Fibroblast of lung (primary cell): ENCODE results near the gene TMEM150A. TPM values are rescaled to one million over a fixed set of nuclear protein-coding genes. Genes with fewer than 3 reads are reported as not detected.

ENCODE experiments used
- DNase-seq, 2 donors: peaks; one replicate each; pipeline versions ENCODE4 v3.0.0 to v3.0.0-alpha.2; 2010; ENCODE audit warnings: low read depth in 2 of 2
- H2AFZ ChIP-seq: 2 replicates; pipeline ENCODE4 v1.5.1; 2012; ENCODE audit warnings: low read length, control low read depth, inconsistent platforms
- H3K27ac ChIP-seq: 2 replicates; pipeline ENCODE4 v1.5.1; 2011; ENCODE audit warnings: low read length, control low read depth; ENCODE audit not compliant: insufficient read depth
- H3K27me3 ChIP-seq: 2 replicates; pipeline ENCODE4 v1.5.1; 2011; ENCODE audit warnings: mild to moderate bottlenecking, low read length; ENCODE audit not compliant: control insufficient read depth, insufficient read depth
- H3K36me3 ChIP-seq: 2 replicates; pipeline ENCODE4 v1.5.1; 2011; ENCODE audit warnings: low read length; ENCODE audit not compliant: control insufficient read depth, insufficient read depth
- H3K4me1 ChIP-seq: 2 replicates; pipeline ENCODE4 v1.5.1; 2011; ENCODE audit warnings: low read length; ENCODE audit not compliant: control insufficient read depth, insufficient read depth; ENCODE audit errors: extremely low read depth
- H3K4me2 ChIP-seq: 2 replicates; pipeline ENCODE4 v1.5.1; 2011; ENCODE audit warnings: low read length, control low read depth; ENCODE audit not compliant: insufficient read depth; ENCODE audit errors: extremely low read depth
- H3K4me3 ChIP-seq, 4 experiments: fragments of 200-600 bp in 1 of 4; sonication (generic) in 1 of 4; replicated peaks in 1 of 4; 2 replicates each; pipeline ENCODE4 v1.5.1; 2011 to 2016; ENCODE audit warnings: low read length in 4 of 4, low read depth in 3 of 4, mild to moderate bottlenecking in 3 of 4, control low read depth in 2 of 4, inconsistent platforms in 1 of 4, mixed read lengths in 1 of 4; ENCODE audit not compliant: insufficient read depth in 1 of 4; ENCODE audit errors: control extremely low read depth in 1 of 4
- H3K79me2 ChIP-seq: 2 replicates; pipeline ENCODE4 v1.5.1; 2012; ENCODE audit warnings: mild to moderate bottlenecking, low read length, inconsistent platforms; ENCODE audit not compliant: control insufficient read depth, insufficient read depth
- H3K9ac ChIP-seq: 2 replicates; pipeline ENCODE4 v1.5.1; 2011; ENCODE audit warnings: mild to moderate bottlenecking, low read length, control low read depth; ENCODE audit not compliant: insufficient read depth
- H3K9me3 ChIP-seq: 2 replicates; pipeline ENCODE4 v1.5.1; 2012; ENCODE audit warnings: low read depth, low read length; ENCODE audit not compliant: control insufficient read depth, insufficient read depth
- H4K20me1 ChIP-seq: 2 replicates; pipeline ENCODE4 v1.5.1; 2011; ENCODE audit warnings: low read length; ENCODE audit not compliant: control insufficient read depth, insufficient read depth; ENCODE audit errors: extremely low read depth
- CTCF ChIP-seq, 2 donors: IDR thresholded peaks in 1 of 2; conservative IDR thresholded peaks in 1 of 2; 1 replicate in 1 of 2; 2 replicates in 1 of 2; pipeline ENCODE4 v1.5.1; 2011 to 2012; ENCODE audit warnings: low read length in 2 of 2, control low read depth in 1 of 2, inconsistent platforms in 1 of 2, low read depth in 1 of 2, mild to moderate bottlenecking in 1 of 2
- EZH2 ChIP-seq: IDR thresholded peaks from 2 replicates; pipeline ENCODE4 v1.5.1; 2012; ENCODE audit warnings: low read length, control low read depth, mild to moderate bottlenecking; ENCODE audit errors: missing control alignments
- polyA plus RNA-seq, 2 donors: library from polyadenylated mRNA; depleted of rRNA in 1 of 2; stranded (reverse) in 1 of 2; unstranded in 1 of 2; fragments of >200 nt; gene quantifications; 2 replicates each; pipeline ENCODE4 v1.2.1, GENCODE V29; 2011 to 2012; ENCODE audit warnings: missing spikeins in 1 of 2
- total RNA-seq: library from RNA; depleted of rRNA; stranded (reverse); fragments of >200 nt; gene quantifications from 2 replicates; pipeline ENCODE4 v1.2.1, GENCODE V29; 2014

The TMEM150A gene
- total and polyA plus RNA-seq, 2 donors (not counting 1 experiment from before 2014, with no cell fraction given), result 13.2 to 15.5 TPM

GRCh38 chr2:85589181-85589580, 13.3 kb downstream of the TMEM150A start:
- TF ChIP-seq CTCF (conservative IDR thresholded peaks at IDR 0.05 in 1 of 2, IDR thresholded peaks at IDR 0.05 in 1 of 2; ENCODE audit: low read depth in 1 of 2, low read length in 2 of 2) (no peak), EZH2 (no peak)
- H3K4me2 ChIP-seq, result no peak overlapping the region

GRCh38 chr2:85588645-85589044, 13.9 kb downstream of the TMEM150A start:
- Histone ChIP-seq H3K79me2 (peaks cover 8% of the 10 kb centered on the region), H3K4me3 (no peak overlapping the region), H3K9me3 (no peaks in the 10 kb centered on the region)

More at GRCh38 chr2:85589181-85589580, 13.3 kb downstream of the TMEM150A start:
- Histone ChIP-seq H3K9me3 (no peaks in the 10 kb centered on the region), H3K9ac (no peak overlapping the region), H3K27ac (peak overlapping the region; percentile 26), H3K79me2 (peaks cover 8% of the 10 kb centered on the region), H3K4me3 (no peak overlapping the region), H4K20me1 (no peaks in the 10 kb centered on the region), H3K36me3 (peaks cover 1% of the 10 kb centered on the region), H3K27me3 (no peaks in the 10 kb centered on the region), H3K4me1 (peaks cover 42% of the 10 kb centered on the region), H2AFZ (no peak overlapping the region)
- DNase-seq, result no peak

GRCh38 chr2:85588236-85588635, 14.3 kb downstream of the TMEM150A start:
- H3K9me3 ChIP-seq, result no peaks in the 10 kb centered on the region
- no peak overlapping the region for H3K4me2 ChIP-seq
- TF ChIP-seq CTCF (conservative IDR thresholded peaks at IDR 0.05 in 1 of 2, IDR thresholded peaks at IDR 0.05 in 1 of 2; ENCODE audit: low read depth in 1 of 2, low read length in 2 of 2), result no peak
- no peak for TF ChIP-seq EZH2
- peaks cover 1% of the 10 kb centered on the region for H3K36me3 ChIP-seq
- H3K9ac ChIP-seq, result no peak overlapping the region
- peaks cover 42% of the 10 kb centered on the region for H3K4me1 ChIP-seq
- no peak overlapping the region for H2AFZ ChIP-seq
- H3K79me2 ChIP-seq, result peaks cover 8% of the 10 kb centered on the region
- DNase-seq, result no peak
- H3K27me3 ChIP-seq, result no peaks in the 10 kb centered on the region
- H3K27ac ChIP-seq, result no peak overlapping the region
- no peaks in the 10 kb centered on the region for H4K20me1 ChIP-seq
- H3K4me3 ChIP-seq, result no peak overlapping the region

More at GRCh38 chr2:85588645-85589044, 13.9 kb downstream of the TMEM150A start:
- Histone ChIP-seq H2AFZ (no peak overlapping the region), H3K27me3 (no peaks in the 10 kb centered on the region), H3K36me3 (peaks cover 1% of the 10 kb centered on the region), H3K9ac (no peak overlapping the region), H4K20me1 (no peaks in the 10 kb centered on the region), H3K4me1 (peaks cover 42% of the 10 kb centered on the region), H3K4me2 (no peak overlapping the region), H3K27ac (no peak overlapping the region)
- no peak for DNase-seq
- TF ChIP-seq EZH2 (no peak), CTCF (conservative IDR thresholded peaks at IDR 0.05 in 1 of 2, IDR thresholded peaks at IDR 0.05 in 1 of 2; ENCODE audit: low read depth in 1 of 2, low read length in 2 of 2) (no peak)
